ENCODE measurements around the gene APBA1. TPM values are rescaled to one million over a fixed set of nuclear protein-coding genes. Genes with fewer than 3 reads are reported as not detected.

APBA1 gene
- total and polyA plus RNA-seq, 7 donors, result 0.23 to 4.2 (median 0.81) TPM

- no peaks in the 10 kb centered on the region for H3K27me3 ChIP-seq (ENCODE audit: insufficient read depth in 3 of 3, low read length in 2 of 3)
- TF ChIP-seq CTCF (IDR thresholded peaks at IDR 0.05), result no peak
- DNase-seq, result no peak
- intact Hi-C loops (cut with DNase I), result no loop called here
- H3K27ac ChIP-seq, result no peak overlapping the region
- ATAC-seq, result no peak
- H3K4me1 ChIP-seq, result no peaks in the 10 kb centered on the region
- WGBS, 3 donors, result 73 to 78% (median 75%) methylated on average over 3 of the region's 3 CpGs
- H3K4me3 ChIP-seq, result no peak overlapping the region
- no peaks in the 10 kb centered on the region for H3K36me3 ChIP-seq (ENCODE audit: insufficient read depth in 1 of 2, low read depth in 1 of 2)
- H3K9me3 ChIP-seq, result no peaks in the 10 kb centered on the region
Observed at GRCh38 chr9:69611221-69611620, 61.0 kb downstream of the APBA1 start.

GRCh38 chr9:69609156-69609555, 63.0 kb downstream of the APBA1 start:
- no peak for ATAC-seq
- no peaks in the 10 kb centered on the region for H3K9me3 ChIP-seq
- intact Hi-C loops (cut with DNase I), result loop anchor here in 1 of 2 donors (10.0 kb wide), 1 partner anchor 56 kb away; no protein-coding TSS in a partner anchor
- H3K4me3 ChIP-seq, result no peak overlapping the region
- no peak for DNase-seq
- no peak overlapping the region for H3K27ac ChIP-seq
- no peaks in the 10 kb centered on the region for H3K27me3 ChIP-seq (ENCODE audit: insufficient read depth in 3 of 3, low read length in 2 of 3)
- H3K36me3 ChIP-seq (ENCODE audit: insufficient read depth in 1 of 2, low read depth in 1 of 2), result no peaks in the 10 kb centered on the region
- peaks cover 9% of the 10 kb centered on the region for H3K4me1 ChIP-seq
- TF ChIP-seq CTCF (IDR thresholded peaks at IDR 0.05), result no peak

GRCh38 chr9:69606089-69606488, 66.1 kb downstream of the APBA1 start:
- ATAC-seq, result peak in 2 of 4 donors; percentile 54 to 56
- no peaks in the 10 kb centered on the region for H3K27me3 ChIP-seq (ENCODE audit: insufficient read depth in 3 of 3, low read length in 2 of 3)
- H3K9me3 ChIP-seq, result no peaks in the 10 kb centered on the region
- TF ChIP-seq CTCF (IDR thresholded peaks at IDR 0.05), result no peak
- intact Hi-C loops (cut with DNase I), result loop anchor here in 1 of 2 donors (10.0 kb wide), 1 partner anchor 59 kb away; no protein-coding TSS in a partner anchor
- no peak overlapping the region for H3K4me3 ChIP-seq
- H3K27ac ChIP-seq, result peak overlapping the region; percentile 46
- WGBS, 3 donors, result 56 to 81% (median 58%) methylated on average over 5 of the region's 5 CpGs
- DNase-seq, result no peak
- H3K4me1 ChIP-seq, result peaks cover 9% of the 10 kb centered on the region
- no peaks in the 10 kb centered on the region for H3K36me3 ChIP-seq (ENCODE audit: insufficient read depth in 1 of 2, low read depth in 1 of 2)

- ATAC-seq (peak in 3 of 4 donors; percentile 95 to 98 (median 96)), DNase-seq (no peak)
- H3K9me3 ChIP-seq, result no peaks in the 10 kb centered on the region
- TF ChIP-seq CTCF (IDR thresholded peaks at IDR 0.05), result no peak
- 28 to 30% (median 30%) methylated on average over 4 of the region's 4 CpGs for WGBS, 3 donors
- no peaks in the 10 kb centered on the region for H3K27me3 ChIP-seq (ENCODE audit: insufficient read depth in 3 of 3, low read length in 2 of 3)
- intact Hi-C loops (cut with DNase I), result loop anchor here in 1 of 2 donors (10.0 kb wide), 1 partner anchor 59 kb away; no protein-coding TSS in a partner anchor
- peaks cover 9% of the 10 kb centered on the region for H3K4me1 ChIP-seq
- H3K27ac ChIP-seq, result peak overlapping the region; percentile 46
- no peak overlapping the region for H3K4me3 ChIP-seq
- no peaks in the 10 kb centered on the region for H3K36me3 ChIP-seq (ENCODE audit: insufficient read depth in 1 of 2, low read depth in 1 of 2)
Observed at GRCh38 chr9:69605406-69605805, 66.8 kb downstream of the APBA1 start.

Data from psoas muscle (tissue), 8 donors.